ENCODE measurements around the gene ELP1.

ELP1 gene

DNA sequence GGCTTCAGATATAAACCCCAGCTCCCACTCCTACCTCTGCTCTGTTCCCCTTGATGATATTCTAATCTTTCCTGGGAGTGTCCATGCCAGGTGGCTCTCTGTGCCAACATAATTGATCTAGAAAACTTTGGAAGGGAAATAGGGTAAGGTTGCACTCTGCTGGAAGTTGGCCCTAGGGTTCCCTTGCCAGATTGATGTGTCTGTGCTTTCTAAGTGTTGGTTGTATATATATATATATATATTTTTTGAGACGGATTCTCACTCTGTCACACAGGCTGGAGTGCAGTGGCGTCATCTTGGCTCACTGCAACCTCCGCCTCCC lies 101.8 kb downstream of the ELP1 start:
- Histone ChIP-seq H3K36me3 (ENCODE audit: control insufficient read depth, insufficient read depth, low read length) (no peaks in the 10 kb centered on the region), H3K4me3 (replicated peaks; ENCODE audit: low read depth, low read length) (no peak overlapping the region)
- TF ChIP-seq, protein P1, sequence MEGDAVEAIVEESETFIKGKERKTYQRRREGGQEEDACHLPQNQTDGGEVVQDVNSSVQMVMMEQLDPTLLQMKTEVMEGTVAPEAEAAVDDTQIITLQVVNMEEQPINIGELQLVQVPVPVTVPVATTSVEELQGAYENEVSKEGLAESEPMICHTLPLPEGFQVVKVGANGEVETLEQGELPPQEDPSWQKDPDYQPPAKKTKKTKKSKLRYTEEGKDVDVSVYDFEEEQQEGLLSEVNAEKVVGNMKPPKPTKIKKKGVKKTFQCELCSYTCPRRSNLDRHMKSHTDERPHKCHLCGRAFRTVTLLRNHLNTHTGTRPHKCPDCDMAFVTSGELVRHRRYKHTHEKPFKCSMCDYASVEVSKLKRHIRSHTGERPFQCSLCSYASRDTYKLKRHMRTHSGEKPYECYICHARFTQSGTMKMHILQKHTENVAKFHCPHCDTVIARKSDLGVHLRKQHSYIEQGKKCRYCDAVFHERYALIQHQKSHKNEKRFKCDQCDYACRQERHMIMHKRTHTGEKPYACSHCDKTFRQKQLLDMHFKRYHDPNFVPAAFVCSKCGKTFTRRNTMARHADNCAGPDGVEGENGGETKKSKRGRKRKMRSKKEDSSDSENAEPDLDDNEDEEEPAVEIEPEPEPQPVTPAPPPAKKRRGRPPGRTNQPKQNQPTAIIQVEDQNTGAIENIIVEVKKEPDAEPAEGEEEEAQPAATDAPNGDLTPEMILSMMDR (IDR thresholded peaks at IDR 0.05; ENCODE audit: insufficient read depth, low read length, poor library complexity, severe bottlenecking): no peak

GRCh38 chr9:108831496-108832178 lies 102.3 kb downstream of the ELP1 start:
- DNase-seq (ENCODE audit: extremely low read depth, insufficient read length): no peak
- H3K27me3 ChIP-seq (replicated peaks; ENCODE audit: control insufficient read depth, insufficient read depth, low read length): no peaks in the 10 kb centered on the region
- TF ChIP-seq, protein P1 (IDR thresholded peaks at IDR 0.05; ENCODE audit: insufficient read depth, low read length, poor library complexity, severe bottlenecking): no peak

More for the DNA sequence above, 101.8 kb downstream of the ELP1 start:
- no peaks in the 10 kb centered on the region for H3K27me3 ChIP-seq (replicated peaks; ENCODE audit: control insufficient read depth, insufficient read depth, low read length)
- no peak for DNase-seq (ENCODE audit: extremely low read depth, insufficient read length)

DNA sequence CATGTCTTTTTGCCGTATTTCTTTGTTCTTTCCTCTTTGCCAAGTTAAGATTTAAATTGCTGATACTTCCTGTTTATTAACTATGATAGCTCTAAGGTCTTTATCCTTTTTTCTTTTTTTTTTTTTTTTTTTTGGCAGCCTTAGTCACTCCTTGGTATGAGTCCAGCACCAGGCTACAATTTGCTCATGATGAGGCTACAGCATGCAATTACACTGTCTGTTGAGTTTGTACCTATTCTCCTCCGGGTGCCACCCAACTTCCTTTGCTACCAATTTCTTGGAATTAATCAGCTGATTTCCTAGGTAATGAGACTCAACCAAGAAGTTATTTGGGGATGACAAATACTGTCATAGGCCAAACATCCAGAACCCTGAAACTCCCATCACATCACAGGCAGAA lies 103.7 kb downstream of the ELP1 start:
- no peak for DNase-seq (ENCODE audit: extremely low read depth, insufficient read length)
- Histone ChIP-seq H3K4me3 (replicated peaks; ENCODE audit: low read depth, low read length) (no peak overlapping the region), H3K36me3 (ENCODE audit: control insufficient read depth, insufficient read depth, low read length) (no peaks in the 10 kb centered on the region), H3K27me3 (replicated peaks; ENCODE audit: control insufficient read depth, insufficient read depth, low read length) (no peaks in the 10 kb centered on the region)
- TF ChIP-seq, protein P1 (IDR thresholded peaks at IDR 0.05; ENCODE audit: insufficient read depth, low read length, poor library complexity, severe bottlenecking): no peak

More at GRCh38 chr9:108831496-108832178, 102.3 kb downstream of the ELP1 start:
- H3K4me3 ChIP-seq (replicated peaks; ENCODE audit: low read depth, low read length): no peak overlapping the region
- H3K36me3 ChIP-seq (ENCODE audit: control insufficient read depth, insufficient read depth, low read length): no peaks in the 10 kb centered on the region

DNA sequence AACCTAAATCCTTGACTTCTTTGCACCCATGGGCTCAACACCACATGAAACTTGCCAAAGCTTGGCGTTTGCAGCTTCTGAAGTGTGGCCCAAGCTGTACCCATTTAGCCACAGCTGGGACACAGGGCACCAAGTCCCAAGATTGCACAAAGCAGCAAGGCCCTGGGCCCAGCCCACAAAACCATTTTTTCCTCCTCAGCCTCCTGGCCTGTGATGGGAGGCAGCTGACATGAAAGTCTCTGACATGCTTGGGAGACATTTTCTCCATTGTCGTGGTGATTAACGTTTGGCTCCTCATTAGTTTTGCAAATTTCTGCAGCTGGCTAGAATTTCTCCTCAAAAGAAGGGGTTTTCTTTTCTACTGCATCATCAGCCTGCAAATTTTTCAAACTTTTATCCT lies 110.1 kb downstream of the ELP1 start:
- no peaks in the 10 kb centered on the region for H3K27me3 ChIP-seq (replicated peaks; ENCODE audit: control insufficient read depth, insufficient read depth, low read length)
- TF ChIP-seq, protein P1 (IDR thresholded peaks at IDR 0.05; ENCODE audit: insufficient read depth, low read length, poor library complexity, severe bottlenecking): no peak
- H3K36me3 ChIP-seq (ENCODE audit: control insufficient read depth, insufficient read depth, low read length): no peaks in the 10 kb centered on the region
- DNase-seq (ENCODE audit: extremely low read depth, insufficient read length): no peak
- no peak overlapping the region for H3K4me3 ChIP-seq (replicated peaks; ENCODE audit: low read depth, low read length)
